Activated CD4-positive, alpha-beta T cell treated with anti-CD3 and anti-CD28 coated beads, Interleukin-2, amount 50 U/mL, for 1 hour (primary cell): Measurements from ENCODE around the gene PDS5B.
"Not testable (repeated sequence)": the region's sequence is repeated elsewhere in the genome, so short reads cannot be mapped to it uniquely, and the experiment has no call there.

Source experiments
- DNase-seq: peaks from one replicate; pipeline ENCODE4 v3.0.0-alpha.2; 2020

The PDS5B gene

DNA sequence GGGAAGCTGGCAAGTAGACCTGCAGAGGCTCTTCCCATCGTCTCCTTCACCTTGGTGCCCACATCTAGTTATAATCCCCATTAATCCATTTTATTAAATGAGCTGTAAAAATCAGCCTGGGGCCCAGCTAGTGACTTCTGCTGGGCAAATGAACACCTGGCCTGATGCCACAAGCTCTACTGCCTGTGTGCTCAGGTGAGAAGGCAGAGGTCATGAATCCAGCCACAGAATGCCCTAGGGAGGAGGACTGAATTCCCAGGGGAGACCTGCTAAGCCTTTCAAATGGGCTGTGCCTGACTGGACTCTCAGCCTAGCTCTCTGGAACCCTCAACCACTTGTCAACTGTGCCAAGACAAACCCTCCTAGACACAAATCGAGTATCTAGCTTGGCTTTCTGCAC, 74.0 kb downstream of the PDS5B start:
- DNase-seq: no peak

DNA sequence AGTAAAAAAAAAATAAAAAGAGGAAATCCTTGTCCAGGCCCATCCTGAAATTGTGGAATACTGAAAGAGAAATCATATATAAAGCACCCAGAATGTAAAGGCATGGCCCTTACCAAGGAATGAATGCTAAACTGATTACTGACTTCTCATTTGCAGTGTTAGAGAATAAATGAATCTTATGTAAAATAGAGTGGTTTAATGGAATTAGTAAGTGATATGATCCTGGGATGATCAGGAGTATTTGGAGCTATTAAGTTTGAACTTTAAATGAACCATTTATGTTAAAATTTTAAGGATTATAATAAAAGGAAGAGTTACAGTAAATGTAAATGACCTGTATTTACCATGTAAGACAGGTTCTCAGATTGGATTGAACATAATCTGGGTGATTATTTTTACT, 75.4 kb downstream of the PDS5B start:
- DNase-seq: no peak

DNA sequence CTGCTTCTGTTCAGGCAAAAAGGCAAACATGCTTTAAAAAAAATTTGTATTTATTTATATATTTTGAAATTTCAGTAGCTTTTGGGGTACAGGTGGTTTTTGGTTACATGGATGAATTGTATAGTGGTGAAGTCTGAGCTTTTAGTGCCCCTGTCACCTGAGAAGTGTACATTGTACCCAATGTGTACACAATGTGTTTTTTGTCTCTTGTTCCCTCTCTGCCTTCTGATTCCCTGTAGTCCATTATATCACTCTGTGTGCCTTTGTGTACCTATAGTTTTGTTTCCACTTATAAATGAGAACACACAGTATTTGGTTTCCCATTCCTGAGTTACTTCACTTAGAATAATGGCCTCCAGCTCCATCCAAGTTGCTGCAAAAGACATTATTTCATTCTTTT, 77.4 kb downstream of the PDS5B start:
- no peak for DNase-seq

DNA sequence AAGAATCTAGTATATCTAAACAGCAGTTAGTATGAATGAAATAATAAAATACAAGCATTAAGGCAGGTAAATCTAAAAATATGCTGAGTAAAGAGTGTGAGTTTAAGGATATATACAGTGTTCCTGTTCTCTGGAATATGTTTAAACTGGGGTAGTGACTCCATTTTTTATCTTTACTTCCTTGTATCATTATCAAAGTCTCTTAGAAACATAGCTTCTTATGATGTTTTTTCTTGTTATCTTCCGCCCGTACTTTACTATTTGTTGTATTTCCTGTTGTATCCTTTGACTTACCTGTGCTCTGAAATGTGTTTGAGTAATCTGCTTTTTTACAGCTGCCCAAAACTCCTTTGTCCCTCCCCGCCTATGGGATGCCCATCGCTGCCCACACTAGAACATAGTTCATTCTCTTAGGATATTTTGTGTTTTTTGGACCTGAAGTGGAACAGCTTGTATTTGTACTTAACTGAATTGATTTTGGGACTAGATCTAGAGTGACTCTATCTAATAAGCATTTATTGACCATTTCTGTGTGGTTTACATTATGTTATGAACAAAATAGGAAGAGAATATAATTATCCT, 80.8 kb downstream of the PDS5B start:
- no peak for DNase-seq

DNA sequence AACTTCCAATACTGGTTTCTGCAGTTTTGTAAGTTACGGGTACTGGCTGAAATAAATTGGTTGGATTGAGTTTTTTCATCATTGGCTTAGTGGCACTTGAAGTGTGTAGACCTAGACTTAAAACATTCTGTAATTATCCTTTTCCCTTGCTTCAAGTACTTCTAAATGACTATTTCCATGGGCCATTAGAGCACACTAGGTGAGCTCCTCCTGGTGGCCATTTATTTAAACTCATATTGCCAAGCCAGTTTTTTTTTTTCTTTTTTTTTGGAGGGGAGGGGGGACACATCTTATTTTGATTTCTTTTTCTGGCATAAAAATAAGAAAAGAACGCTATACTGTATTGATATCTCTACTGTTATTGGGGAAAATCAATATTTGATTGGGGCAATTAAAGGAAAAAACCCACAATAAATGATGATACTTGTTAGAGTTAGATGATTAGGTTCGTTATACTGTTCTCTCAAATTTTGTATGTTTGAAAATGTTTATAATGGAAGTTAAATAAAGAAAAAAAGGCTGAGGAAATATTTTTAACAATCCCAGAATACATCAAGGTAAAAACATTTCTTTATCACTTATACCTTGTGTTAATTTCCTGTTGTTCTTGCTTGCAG, 82.9 kb downstream of the PDS5B start:
- no peak for DNase-seq

DNA sequence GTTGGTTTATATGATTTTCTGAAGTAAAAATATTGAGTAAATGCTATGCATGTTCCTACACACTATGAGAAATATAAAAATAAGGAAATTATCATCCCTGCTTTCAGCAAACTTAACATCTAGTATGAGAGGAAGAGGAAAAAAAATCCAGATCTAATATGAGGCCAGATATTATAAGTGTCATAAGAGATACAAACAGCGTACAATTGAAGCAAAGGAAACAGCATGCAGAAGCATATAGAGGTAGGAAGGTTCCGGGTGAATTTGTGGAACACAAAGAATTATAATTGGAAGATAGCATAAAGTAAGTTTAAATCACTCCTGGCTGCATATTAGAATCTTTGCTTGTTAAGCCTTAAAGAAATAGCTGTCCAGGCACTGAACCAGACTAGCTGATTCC, 88.3 kb downstream of the PDS5B start:
- no peak for DNase-seq

DNA sequence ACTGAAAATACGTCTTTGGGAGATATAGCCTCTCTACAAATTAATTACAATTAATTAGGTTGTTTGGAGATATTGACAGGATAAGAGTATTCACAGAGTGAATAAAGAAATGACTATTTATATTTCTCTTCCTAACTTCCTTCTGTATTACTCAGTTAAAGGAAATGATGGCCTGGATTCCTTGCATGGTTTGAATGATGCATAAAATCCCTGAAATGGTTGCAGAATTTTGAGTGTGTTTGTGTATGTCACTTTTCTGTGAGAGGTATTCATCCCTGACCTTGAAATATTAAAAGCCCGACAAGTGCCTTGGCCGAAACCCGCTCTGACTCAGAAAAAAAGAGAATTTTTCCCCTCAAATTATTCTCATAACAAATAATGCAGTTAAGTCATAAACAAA, 90.0 kb downstream of the PDS5B start:
- no peak for DNase-seq

DNA sequence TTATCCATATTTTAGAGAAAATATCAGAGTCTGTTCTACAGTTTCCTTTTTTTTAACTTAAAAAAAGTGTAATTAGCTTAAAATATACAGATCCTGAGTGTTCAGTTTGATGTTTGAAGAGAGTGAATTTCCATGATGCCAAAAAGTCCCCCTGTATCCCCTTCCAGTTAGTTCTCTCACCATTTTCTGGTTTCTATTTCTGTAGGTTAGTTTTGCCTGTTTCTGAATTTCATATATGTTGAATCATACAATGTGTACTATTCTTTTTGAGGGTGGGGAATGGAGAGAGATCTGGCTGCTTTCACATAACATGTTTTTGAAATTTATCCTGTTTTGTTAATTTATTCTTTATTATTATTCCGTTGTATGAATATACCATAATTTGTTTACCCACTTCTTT, 95.9 kb downstream of the PDS5B start:
- no peak for DNase-seq

DNA sequence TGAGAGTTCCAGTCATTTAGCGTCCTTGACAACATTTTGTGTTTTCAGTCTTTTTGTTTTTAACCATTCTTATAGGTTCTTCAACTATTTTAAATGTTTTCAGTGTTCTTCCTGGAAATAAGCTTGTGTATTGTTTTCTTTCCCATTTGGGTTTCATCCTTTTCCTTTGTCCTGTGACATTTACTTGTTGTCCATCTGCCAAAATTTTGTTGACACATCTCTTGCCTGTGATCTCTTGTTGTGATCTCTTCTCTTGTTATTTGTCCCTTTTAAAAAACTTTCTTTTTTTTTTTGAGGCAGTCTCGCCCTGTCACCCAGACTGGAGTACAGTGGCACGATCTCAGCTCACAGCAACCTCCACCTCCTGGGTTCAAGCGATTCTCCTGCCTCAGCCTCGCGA, 96.5 kb downstream of the PDS5B start:
- no peak for DNase-seq

DNA sequence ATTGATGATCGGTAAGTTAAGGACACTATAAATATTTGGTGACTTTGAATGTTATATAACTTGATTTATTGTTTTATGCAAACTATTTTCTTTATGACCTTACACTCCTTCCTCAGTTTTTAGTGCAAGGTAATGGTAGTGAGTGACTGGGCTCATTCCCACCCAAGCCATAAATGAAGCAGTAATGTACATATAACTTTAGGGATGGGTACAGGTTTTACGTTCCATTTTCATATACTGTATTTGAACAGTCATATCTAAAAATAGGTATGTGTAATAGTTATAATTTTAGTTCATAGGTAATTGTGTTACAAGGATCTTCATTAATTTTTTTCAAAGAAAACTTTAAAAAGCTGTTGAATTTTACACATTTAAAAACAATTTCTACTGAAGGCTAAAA, 101.0 kb downstream of the PDS5B start:
- no peak for DNase-seq

DNA sequence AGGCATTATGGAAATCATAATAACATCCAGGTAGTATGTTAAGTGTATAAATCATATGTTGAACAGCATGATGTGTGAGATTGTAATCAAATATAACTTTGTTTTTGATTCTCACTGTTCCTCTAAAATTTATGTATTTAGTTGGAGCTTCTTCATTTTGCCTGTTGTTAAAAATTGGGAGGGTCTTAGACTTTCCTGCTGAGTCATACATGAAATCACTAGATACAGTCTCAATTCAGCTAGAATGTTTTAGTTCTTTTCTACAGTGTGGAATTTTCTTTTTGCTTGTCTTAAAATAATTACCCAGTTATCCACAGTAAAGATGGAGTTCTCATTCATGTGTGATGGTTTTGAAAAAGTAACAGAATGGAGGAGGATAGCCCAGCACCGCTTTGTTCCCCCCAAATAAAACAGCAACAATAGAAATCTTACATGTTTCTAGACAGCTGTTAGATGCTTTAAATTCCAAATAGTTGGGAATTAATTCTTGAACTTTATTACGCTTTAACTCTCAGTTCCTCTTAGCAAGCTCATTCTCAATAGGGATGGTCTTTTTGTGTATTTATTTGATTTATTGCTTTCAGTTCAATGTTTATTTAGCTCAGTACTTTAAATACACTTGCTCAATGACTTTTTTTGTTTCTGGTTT, 109.5 kb downstream of the PDS5B start:
- DNase-seq: no peak

DNA sequence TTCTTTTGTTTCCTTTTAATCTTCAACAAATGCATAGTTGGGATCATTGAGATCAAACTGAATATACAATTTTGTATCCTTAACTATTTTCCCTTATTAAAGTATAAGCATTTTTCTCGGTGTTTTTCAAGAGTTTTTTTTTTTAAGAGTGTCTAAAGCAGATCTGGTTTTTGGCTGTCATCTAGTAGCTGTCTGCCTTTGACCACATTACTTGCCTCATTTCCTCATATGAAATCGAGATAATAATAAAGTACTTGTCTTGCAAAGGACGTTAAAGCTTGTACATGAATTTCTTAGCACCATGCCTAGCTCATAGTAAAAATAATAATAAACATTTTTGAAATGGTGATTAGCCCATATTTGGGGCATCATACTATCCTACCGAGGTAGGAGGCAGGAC, 121.2 kb downstream of the PDS5B start:
- no peak for DNase-seq

DNA sequence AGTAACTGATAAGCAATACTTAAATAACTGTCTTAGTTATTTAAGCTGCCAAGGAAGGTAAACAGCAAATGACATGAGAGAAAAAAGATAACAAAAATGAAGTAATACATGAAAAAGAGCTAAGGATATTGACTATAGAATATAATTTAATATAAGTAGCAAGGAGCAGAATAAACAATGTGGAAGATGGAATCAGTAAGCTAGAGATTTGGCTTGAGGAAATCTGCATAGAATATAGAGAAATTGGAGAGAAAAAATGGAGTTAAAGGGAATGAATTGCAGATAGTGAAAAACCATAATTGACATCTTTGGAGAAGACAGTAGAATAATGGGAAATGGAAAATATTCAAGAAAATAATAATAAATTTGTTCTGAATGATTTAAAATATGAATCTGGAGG, 127.1 kb downstream of the PDS5B start:
- DNase-seq: no peak

DNA sequence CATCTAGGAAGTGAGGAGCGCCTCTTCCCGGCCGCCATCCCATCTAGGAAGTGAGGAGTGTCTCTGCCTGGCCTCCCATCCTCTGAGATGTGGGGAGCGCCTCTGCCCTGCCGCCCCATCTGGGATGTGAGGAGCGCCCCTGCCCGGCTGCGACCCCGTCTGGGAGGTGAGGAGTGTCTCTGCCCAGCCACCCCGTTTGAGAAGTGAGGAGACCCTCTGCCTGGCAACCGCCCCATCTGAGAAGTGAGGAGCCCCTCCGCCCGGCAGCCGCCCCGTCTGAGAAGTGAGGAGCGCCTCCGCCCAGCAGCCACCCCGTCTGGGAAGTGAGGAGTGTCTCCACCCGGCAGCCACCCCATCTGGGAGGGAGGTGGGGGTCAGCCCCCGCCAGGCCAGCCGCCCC, 129.9 kb downstream of the PDS5B start:
- DNase-seq: not testable (repeated sequence)

DNA sequence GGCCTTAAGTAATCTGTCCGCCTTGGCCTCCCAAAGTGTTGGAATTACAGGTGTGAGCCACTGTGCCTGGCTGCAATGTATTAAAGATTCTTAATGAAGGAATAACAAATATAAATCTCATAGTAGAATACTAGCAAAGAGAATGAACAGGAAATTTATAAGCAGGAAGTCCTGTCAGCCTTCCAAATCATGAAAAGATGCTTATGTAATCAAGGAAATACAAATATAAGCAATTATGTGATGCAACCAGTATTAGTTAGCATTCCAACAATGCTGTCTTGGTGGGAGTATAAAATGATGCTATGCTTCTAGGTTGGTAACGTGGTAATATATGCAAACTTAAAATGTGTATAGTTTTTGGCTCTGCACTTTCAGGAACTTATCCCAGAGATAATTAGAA, 133.8 kb downstream of the PDS5B start:
- DNase-seq: no peak

DNA sequence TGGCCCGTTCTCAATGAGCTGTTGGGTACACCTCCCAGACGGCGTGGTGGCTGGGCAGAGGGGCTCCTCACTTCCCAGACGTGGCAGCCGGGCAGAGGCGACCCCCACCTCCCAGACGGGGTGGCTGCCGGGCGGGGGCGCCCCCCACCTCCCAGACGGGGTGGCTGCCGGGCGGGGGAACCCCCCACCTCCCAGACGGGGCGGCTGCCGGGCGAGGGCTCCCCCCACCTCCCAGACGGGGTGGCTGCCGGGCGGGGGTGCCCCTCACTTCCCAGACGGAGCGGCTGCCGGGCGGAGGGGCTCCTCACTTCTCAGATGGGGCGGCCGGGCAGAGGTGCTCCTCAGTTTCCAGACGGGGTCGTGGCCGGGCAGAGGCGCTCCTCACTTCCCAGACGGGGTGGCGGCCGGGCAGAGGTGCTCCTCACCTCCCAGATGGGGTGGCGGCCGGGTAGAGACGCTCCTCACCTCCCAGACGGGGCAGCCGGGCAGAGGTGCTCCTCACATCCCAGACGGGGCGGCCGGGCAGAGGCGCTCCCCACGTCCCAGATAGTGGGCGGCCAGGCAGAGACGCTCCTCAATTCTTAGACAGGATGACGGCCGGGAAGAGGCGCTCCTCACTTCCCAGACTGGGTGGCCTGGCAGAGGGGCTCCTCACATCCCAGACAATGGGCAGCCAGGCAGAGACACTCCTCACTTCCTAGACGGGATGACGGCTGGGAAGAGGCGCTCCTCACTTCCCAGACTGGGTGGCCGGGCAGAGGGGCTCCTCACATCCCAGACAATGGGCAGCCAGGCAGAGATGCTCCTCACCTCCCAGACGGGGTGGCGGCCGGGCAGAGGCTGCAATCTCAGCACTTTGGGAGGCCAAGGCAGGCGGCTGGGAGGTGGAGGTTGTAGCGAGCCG, 135.1 kb downstream of the PDS5B start:
- DNase-seq: not testable (repeated sequence)

DNA sequence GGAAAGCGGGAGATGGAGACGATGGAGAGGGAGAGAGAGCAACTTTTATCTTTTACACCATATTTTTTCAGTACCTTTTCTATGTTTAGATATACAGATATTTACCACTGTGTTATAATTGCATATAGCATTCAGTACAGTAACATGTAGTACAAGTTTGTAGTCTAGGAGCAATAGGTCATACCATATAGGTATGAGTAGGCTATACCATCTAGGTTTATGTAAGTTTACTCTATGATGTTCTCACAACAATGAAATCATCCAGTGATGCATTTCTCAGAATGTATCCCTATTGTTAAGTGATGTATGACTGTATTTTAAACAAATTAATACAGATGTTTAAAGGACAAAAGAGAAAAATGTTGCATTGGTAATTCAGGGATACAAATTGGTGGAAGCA, 136.1 kb downstream of the PDS5B start:
- no peak for DNase-seq

DNA sequence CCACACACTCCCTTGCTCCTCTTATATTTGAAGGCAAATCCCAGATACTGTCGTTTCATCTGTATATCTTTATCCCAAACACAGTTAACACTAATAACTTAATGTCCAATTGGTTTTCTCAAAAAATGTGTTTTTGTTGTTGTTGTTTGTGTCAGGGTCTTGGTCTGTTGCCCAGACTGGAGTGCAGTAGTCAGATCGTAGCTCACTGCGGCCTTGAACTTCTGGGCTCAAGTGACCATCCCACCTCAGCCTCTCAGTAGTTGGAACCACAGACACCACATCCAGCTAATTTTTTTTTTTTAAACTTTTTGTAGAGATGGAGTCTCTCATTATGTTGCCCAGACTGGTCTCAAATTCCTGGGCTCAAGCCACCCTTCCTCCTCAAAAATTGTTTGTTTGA, 137.7 kb downstream of the PDS5B start:
- no peak for DNase-seq

DNA sequence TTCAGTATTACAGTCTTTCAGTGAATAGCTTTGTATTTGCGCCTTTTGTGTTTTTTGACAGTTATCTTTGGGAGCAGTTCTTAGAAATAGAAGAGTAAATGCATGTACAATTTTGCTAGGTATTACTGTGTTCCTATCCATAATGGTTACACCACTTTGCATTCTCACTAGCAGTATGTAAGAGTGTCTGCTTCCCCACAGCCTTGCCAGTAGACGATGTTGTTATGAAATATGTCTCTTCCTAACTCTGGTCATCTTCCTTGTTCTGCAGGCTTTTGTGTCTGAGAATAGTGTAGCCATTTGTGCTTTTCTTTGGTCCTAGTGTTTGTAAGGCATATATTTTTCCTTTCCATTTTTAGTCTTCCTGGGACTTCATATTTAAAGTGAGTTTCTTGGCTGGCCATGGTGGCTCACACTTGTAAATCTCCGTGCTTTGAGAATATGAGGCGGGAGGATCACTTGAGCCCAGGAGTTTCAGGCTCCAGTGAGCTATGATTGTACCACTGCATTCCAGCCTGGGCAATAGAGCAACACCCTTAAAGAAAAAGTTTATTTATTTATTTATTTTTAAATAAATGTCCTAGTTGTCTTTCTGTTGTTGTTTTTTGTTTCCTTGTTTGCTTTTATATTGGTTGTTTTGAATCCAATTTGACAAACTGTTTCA, 140.3 kb downstream of the PDS5B start:
- no peak for DNase-seq

DNA sequence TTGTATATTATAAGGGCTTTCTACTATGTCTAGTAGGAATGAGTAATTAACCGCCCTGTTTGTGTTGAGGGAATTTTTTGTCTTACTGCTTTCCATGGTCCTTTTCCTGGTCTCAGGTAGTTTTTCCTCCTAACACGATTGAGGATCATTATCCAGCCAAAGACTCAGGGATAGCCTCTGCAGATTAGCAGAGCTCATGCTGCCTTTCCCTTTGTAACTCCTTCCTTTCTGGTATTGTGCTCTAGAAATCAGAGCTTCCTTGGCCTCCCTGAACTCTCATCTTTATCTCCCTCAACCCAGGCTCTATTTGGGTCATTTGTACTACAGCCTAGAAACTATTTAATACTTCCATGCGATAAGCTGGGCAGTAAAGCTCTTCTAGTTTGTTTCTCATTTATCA, 142.1 kb downstream of the PDS5B start:
- no peak for DNase-seq

DNA sequence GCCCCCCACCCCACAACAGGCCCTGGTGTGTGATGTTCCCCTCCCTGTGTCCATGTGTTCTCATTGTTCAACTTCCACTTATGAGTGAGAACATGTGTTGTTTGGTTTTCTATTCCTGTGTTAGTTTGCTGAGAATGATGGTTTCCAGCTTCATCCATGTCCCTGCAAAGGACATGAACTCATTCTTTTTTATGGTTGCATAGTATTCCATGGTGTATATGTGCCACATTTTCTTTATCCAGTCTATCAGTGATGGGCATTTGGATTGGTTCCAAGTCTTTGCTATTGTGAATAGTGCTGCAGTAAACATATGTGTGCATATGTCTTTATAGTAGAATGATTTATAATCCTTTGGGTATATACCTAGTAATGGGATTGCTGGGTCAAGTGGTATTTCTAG, 142.8 kb downstream of the PDS5B start:
- not testable (repeated sequence) for DNase-seq

DNA sequence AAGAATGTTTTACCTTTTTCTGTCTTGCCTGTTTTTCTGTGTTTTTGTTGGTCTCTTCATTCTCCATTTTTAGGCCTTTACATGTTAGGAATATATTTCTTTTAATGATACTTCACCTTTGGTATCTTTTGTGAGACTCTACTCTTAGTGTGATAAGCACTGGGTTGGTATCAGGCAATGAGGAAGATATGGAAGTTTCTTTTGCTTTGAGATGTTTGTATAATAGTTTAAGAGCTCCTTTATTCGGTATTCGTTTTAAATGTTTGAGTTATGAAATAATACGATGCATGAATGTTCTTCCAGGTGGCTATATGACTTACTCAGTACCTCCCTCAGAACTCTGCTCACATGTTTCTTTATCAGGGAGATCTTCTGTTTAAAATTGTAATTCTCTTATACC, 144.8 kb downstream of the PDS5B start:
- no peak for DNase-seq

DNA sequence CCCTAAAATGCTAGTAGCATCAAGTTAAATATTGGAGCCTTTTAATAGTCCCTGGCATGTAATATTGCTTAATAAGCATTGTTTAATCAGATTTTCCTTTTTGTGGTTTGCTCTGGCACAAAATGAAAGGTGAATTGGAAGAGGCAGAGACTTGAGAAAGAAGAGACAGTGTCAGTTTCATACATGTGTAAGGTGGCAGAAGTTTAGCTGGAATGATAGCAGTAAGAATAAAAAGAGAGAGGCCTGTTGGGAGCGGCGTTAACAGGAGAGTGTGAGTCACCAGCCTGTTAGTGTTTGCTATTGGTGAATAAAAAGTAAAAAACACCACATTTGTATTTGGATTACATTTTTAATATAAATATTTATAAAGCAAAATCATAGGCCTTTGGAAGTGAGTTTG, 145.3 kb downstream of the PDS5B start:
- no peak for DNase-seq
